Melanocyte of skin (primary cell): ENCODE measurements around the gene PIBF1. TPM values are rescaled to one million over a fixed set of nuclear protein-coding genes. Genes with fewer than 3 reads are reported as not detected.

Experiments used
- small RNA-seq, 2 donors: library from RNA; depleted of rRNA; stranded (forward); fragments of <200 nt; gene quantifications; one replicate each; pipeline ENCODE3, GENCODE V24; 2012
- total RNA-seq, 2 donors: library from RNA; depleted of rRNA; stranded (reverse); fragments of >200 nt; gene quantifications; 2 replicates each; pipeline ENCODE4 v1.2.3, GENCODE V29; 2012

The PIBF1 gene
- total RNA-seq: 10 to 100 TPM; 10.7 to 14.7 TPM

DNA sequence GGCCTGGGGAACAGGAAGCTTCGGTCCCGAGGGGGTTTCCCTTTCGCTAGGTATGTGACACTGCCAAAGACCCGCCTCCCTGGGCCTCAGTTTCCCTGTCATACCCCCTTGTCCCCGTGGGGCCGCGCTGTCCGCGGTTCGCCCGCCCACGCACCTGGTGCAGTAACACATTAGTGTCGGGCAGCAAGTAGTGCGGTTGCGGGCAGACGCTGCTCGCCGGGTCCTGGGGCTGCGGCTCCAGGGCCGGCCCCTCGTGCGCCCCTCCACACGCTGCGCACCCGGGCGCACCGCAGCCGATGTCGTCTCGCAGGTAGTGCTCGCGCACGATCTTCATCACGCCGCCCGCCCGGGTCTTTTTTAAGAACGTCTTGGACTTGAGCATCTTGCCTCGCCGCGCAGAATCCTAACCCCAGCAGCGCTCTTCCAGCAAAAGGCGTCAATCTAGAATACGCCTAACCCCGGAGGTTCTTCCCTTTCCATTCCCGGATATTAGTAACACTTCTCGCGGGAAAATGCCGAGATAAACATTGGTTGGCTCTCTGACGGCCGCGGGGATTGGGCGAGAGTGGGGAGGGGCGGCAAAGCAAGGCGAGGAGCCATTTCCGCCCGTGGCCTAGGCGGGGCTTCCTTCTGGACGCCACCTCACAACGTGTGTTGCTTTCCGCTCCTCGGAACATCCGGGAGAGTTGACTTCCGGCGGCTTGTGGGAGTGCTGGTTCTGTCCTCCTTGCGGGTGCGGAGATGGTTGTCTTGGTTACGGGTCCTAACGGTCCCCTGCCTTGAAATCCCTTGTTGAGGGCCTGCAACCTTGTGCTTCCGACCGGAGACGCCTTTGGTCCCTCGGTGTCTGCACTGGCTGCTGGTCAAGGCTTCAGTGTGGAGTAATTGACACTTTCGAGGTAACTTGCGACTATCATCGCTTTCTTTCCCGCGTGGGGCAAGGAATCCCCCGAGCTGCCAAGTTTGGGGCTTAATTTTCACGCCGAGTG is at the start of gene PIBF1, which contains the start of gene DIS3:
TSS of gene PIBF1 (plus strand) at position 683 of the 989 bp plus-strand sequence. CDS start 1,337 bp downstream, outside the sequence.
TSS of gene DIS3 (minus strand) at position 450 of the 989 bp plus-strand sequence. CDS start at position 382, 68 bp downstream.

GRCh38 chr13:73058736-73059459 is 277.0 kb downstream of the PIBF1 start, which contains the start of gene KLF5:
KLF5 (plus strand) TSS chr13:73059005; CDS start chr13:73059328, 323 bp downstream.

Small RNA genes lying within 50 kb of the gene (small RNA-seq; reads per million reads assigned to genes)
- gene RNU6-79P: 0 reads per million in 2 donors

Other genes starting within 250 kb of the PIBF1 start
- 10 to 100 TPM; 13.4 to 26.0 TPM for gene MZT1, start 54.5 kb upstream of the PIBF1 start, total RNA-seq
- 10 to 100 TPM; 12.4 to 20.3 TPM for gene BORA, start 54.2 kb upstream of the PIBF1 start, total RNA-seq
- gene DIS3, start 233 bp upstream of the PIBF1 start, total RNA-seq: 10 to 100 TPM; 34.0 to 35.1 TPM